ENCODE results near the gene PUSL1.
"Not testable (repeated sequence)": the region's sequence is repeated elsewhere in the genome, so short reads cannot be mapped to it uniquely, and the experiment has no call there.

The PUSL1 gene

DNA sequence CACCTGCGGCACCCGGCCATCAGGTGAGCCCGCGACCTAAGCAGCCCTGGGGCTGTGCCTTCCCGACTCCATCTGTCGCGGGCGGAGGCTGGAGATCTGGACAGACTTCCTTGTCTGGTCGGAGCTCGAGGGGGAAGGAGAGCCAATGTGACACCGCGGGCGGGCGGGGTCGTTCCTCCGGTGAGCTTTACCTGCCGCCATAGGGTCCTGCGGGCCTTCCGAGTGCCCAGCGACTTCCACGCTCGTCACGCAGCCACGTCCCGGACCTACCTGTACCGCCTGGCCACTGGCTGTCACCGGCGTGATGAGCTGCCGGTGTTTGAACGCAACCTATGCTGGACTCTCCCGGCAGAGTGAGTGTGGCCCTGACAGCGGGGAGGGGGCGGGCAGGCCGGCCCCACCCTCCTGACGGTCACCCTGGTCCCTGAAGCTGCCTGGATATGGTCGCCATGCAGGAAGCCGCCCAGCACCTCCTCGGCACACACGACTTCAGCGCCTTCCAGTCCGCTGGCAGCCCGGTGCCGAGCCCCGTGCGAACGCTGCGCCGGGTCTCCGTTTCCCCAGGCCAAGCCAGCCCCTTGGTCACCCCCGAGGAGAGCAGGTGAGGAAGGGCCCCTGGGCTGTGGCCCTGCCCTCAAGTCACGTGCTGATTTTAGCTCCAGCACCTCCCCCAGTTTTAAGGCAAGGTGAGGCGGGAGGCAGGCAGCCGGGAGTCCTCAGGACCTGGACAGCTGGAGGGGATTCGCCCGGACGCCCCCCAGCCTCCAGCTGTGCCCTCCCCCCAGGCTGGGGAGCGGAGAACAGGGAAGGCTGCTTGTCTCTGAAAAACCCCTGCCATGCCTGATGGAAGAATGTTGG is 1.1 kb downstream of the PUSL1 start:
- DNase-seq (ENCODE audit: low read depth in 2 of 2): no peak

DNA sequence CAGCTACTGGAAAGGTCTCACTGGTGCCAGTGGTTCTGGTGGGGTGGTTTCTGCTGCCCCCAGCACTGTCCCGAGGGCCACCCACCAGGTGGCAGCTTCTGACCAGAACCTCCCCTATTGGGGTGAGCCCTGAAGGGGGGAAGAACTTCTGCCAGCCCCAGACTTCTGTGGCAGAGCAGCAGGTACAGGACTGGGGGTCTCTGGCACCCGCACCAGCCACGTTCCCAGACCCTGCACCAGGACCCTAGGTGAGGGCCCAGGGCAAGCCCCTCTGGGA is 1.6 kb downstream of the PUSL1 start:
- DNase-seq (ENCODE audit: low read depth in 2 of 2): no peak

DNA sequence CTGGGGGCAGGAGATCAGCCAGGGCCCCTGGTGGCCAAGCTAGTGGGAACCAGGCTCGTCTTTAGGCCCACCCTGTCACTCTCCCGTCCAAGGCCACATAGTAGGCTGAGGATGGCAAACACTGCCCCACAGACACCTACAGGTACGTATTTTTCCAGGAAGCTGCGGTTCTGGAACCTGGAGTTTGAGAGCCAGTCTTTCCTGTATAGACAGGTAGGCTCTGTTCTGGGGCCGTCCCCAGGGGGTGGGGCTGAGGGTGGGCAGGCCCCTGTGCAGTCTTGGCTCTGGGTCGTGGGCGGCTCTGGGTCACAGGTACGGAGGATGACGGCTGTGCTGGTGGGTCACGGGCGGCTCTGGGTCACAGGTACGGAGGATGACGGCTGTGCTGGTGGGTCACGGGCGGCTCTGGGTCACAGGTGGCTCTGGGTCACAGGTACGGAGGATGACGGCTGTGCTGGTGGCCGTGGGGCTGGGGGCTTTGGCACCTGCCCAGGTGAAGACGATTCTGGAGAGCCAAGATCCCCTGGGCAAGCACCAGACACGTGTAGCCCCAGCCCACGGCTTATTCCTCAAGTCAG is 2.2 kb downstream of the PUSL1 start:
- DNase-seq (ENCODE audit: low read depth in 2 of 2): no peak

DNA sequence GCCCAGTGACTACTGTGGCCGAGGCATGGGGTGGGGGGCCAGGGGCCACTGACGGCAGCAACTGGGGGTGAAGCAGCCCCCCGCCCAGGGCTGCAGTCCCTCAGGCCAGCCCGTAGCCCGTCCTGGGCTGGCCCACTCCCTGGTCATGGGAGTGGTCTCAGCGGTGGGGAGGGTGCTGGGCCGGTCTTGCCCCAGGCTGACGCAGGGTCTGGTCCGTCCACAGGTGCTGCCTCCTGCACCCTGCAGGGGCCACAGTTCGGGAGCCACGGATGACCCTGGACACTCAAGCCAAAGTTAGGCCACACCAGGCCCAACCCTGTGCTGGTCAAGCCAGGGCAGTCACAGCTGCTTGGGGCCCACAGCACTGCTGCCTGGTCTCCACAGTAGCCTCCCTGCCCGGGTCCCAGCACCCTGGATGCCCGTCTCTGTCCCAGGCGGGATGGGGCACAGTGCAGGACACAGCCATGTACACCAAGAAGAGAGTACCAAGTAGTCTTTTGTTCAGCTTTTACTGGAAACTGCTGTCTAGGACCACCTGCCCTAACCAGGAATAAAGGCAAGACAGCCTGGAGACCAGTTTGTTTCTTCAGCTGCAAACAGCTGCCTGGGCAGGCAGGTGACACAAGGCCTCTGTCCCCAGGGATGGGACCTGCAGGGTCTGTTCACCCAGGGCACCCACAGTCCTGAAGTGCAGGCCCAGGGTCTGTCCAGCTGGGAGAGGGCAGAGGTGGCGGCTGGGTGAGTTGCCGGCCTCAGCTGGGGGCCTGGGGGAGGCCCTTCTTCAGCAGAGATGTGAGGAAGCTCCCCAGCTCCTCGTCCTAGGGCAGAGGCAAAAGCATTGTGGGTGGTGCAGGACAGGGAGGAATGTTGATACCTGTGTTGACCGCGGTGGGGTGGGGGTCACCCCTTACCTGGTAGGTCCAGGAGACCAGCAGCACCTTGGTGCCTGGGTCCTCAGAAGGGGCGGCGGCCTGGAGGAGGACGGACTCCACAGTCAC is 3.0 kb downstream of the PUSL1 start:
- DNase-seq (ENCODE audit: low read depth in 2 of 2): no peak

- DNase-seq (ENCODE audit: low read depth in 2 of 2): no peak
Observed at GRCh38 chr1:1312450-1313314, 4.3 kb downstream of the PUSL1 start.

DNA sequence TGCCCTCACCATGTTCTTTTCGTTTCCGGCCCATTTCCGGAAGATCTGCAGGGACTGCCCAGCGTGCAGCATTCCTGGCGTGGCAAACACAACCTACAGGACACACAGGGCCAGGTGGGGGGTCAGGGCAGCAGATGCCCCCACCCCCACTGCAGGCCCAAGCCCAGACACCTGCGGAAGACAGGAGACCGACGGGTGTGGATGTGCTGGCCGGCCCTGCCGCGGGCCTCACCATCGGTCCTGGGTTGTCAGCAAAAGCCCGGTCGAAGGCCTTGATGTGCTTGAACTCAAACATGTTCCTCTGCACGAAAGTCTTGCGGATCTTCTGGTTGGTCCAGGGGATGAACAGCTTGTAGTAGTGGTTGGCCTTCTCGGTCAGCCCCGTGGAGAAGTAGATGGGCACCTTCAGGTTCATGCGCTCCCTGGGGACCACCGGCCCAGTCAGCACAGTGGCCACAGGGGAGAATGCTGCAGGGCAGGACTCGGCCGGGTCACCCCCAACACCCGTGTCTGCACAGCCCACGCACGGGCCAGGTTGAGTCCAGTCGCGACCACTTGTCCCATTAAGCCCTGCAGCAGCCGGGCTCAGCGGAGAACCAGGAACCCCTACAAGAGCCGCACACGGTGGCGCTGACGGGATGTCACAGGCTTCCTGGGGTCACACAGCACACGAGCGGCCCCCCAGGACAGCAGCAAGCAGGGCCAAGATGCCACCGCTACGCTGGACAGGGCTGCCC is 5.3 kb downstream of the PUSL1 start:
- DNase-seq (ENCODE audit: low read depth in 2 of 2): no peak

- DNase-seq (ENCODE audit: low read depth in 2 of 2): no peak
Observed at GRCh38 chr1:1314237-1314586, 5.8 kb downstream of the PUSL1 start.

DNA sequence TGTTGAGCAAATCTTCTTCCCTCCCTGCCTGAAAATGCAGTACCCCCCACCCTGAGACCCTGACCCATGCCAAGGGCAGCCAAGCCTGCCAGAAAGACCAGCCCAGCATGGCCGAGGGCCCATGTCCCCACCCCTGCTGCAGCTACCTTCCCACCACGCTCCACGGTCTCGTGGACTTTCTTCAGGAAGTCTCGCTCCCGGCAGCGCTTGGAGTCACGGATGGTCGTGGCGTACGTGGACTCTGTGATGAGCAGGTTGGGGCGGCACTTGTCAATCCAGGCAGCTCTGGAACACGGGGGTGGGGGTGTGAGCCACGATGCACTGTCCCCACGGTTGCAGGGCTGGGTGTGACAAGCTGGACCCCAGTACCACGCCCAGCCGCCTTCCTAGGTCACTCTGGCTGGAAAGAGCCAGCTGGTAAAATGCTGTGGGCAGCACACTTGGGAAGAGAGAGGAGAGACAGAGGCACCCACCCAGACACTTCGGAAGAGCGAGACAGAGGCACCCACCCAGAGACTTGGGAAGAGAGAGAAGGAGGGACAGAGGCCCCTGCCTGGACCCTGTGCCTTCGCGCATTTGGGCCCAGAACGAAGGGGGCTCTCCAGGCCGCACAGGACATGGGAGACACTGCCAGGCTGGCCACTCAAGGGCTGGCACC is 6.4 kb downstream of the PUSL1 start:
- DNase-seq (ENCODE audit: low read depth in 2 of 2): no peak

DNA sequence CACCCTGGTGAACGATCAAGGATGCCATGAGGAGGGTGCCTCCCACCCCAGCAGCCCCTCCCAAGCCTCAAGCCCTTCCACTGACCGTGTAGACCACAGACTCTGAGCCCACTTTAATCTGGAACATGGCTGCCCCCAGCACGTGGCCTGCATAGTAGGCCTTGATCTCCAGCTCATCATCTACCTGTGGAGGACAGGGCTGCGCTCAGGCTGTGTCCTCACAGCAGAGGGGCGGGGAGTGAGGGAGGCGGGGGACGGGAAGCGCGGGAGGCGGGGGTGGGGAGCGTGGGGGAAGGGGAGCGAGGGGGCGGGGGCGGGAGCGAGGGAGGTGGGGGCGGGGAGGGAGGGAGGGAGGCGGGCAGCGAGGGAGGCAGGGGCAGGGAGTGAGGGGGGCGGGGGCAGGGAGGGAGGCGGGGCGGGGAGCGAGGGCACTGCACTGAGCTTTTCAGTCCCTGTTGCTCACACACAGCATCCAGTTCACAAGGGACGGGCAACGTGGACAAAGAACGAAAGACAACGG is 7.1 kb downstream of the PUSL1 start:
- no peak for DNase-seq (ENCODE audit: low read depth in 2 of 2)

DNA sequence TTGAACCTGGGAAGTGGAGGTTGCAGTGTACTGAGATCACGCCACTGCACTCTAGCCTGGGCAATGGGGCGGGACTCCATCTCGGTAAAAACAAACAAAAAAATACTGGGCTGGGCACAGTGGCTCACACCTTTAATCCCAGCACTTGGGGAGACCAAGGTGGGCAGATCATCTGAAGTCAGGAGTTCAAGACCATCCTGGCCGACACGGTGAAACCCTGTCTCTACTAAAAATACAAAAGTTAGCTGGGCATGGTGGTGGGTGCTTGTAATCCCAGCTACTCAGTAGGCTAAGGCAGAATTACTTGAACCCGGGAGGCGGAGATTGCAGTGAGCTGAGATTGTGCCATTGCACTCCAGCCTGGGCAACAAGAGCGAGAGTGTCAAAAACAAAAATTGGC is 7.8 kb downstream of the PUSL1 start:
- DNase-seq (ENCODE audit: low read depth in 2 of 2): not testable (repeated sequence)

- no peak for DNase-seq (ENCODE audit: low read depth in 2 of 2)
Observed at GRCh38 chr1:1317420-1317819, 9.0 kb downstream of the PUSL1 start.

DNA sequence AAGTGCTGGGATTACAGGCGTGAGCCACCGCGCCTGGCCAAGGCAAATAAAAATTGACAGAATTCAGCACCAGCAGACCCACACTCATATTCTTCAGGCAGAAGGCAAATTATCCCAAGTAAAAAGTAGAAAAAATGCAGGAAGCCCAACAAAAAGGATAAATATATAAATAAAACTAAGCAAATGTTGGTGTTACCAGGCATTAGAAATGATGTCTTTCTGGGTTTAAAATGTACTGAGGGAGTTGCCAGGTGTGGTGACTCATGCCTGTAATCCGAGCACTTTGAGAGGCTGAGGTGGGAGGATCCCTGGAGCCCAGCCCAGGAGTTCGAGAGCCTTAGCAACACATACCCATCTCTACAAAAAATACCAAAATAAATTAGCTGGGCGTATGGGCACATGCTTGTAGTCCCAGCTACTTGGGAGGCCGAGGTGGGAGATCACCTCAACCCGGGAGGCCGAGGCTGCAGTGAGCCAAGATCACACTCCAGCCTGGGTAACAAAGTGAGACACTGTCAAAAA is 9.8 kb downstream of the PUSL1 start:
- no peak for DNase-seq (ENCODE audit: low read depth in 2 of 2)

GRCh38 chr1:1318777-1319645 is 10.6 kb downstream of the PUSL1 start:
- DNase-seq (ENCODE audit: low read depth in 2 of 2): no peak

DNA sequence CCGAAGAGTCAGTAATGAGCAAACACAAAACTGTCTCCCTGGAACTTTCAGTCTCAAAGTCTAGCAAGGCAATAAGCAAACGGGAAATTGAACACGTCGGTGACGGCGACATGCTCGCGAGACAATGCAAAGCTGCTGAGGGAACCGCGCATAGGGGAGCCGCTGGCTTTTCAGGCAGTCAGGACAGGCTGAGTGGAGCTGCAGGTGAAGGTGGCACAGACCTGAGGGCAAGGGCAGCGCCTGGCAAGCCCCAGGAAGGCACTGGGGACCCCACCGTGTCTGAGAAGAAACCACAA is 11.2 kb downstream of the PUSL1 start:
- no peak for DNase-seq (ENCODE audit: low read depth in 2 of 2)

GRCh38 chr1:1320666-1321448 is 12.5 kb downstream of the PUSL1 start:
- DNase-seq (ENCODE audit: low read depth in 2 of 2): no peak

- no peak for DNase-seq (ENCODE audit: low read depth in 2 of 2)
Observed at GRCh38 chr1:1321477-1321876, 13.1 kb downstream of the PUSL1 start.

DNA sequence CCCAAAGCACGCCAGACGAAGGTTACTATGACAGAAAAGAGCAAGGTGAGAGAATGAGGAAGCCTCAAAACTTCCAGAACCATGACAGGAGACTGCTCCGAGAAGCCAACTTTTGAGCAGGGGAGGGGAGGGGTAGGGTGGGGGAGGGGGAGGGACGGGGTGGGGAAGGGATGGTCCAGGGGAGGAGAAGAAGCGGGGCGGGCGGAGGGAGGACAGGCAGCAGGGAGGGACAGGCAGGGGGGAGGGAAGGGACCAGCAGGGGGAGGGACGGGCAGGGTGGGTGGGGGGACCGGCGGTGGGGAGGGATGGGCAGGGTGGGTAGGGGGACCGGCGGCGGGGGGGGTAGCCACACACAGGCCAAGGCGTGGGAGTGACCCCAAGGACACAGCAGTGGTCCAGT is 14.0 kb downstream of the PUSL1 start:
- DNase-seq (ENCODE audit: low read depth in 2 of 2): no peak

- DNase-seq (ENCODE audit: low read depth in 2 of 2): no peak
Observed at GRCh38 chr1:1322952-1323351, 14.6 kb downstream of the PUSL1 start.

Data from stimulated activated CD8-positive, alpha-beta memory T cell treated with anti-CD3 and anti-CD28 coated beads, Interleukin-15, amount 100 ng/mL, for 4 hours (primary cell).